ENCODE measurements around the gene SLC13A4.
"Not testable (repeated sequence)": the region's sequence is repeated elsewhere in the genome, so short reads cannot be mapped to it uniquely, and the experiment has no call there.

SLC13A4 gene

DNA sequence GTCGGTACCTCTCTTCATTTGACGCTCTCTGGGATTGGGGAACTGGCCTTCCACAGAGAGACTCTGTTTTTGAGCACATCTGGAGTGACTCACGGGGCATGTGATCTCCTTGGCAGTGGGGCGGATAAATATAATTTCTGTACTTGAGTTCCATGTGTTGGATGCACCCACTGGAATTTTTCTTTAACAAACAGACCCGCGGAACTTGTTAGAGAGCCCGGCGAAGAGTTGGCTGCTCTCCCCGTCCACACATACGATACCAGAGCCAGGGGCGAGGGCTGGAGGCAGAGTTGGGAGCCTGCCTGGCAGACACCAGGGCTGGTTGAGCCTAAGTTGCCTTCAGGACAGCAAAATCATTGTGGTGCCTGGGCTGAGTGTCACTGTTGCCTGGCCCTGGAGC lies 20.8 kb upstream of the SLC13A4 start, which contains the start of gene FAM180A:
FAM180A (minus strand) TSS at position 44 of the 400 bp plus-strand sequence. CDS start 233 bp downstream, outside the sequence.
- no peak for DNase-seq (ENCODE audit: low read depth, low spot score)

DNA sequence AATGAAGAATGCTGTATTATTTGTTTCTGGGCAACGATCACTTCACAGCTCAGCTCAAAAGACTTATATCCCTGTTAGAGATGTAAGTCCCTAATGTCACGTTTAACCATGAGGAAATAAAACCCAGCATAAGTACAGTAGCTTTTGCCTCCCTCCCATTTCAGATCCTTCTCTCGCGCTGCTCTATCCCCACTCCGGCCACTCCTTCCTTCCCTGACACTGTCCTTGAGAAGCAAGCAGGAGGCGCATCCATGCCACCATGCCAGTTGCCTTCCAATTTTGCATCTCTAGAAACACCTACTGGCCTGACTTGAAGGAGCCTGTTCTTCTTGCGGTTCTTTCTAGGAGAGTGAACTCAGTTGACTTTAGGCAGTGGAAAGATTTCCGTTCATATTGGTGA lies 19.4 kb upstream of the SLC13A4 start:
- DNase-seq (ENCODE audit: low read depth, low spot score): no peak

DNA sequence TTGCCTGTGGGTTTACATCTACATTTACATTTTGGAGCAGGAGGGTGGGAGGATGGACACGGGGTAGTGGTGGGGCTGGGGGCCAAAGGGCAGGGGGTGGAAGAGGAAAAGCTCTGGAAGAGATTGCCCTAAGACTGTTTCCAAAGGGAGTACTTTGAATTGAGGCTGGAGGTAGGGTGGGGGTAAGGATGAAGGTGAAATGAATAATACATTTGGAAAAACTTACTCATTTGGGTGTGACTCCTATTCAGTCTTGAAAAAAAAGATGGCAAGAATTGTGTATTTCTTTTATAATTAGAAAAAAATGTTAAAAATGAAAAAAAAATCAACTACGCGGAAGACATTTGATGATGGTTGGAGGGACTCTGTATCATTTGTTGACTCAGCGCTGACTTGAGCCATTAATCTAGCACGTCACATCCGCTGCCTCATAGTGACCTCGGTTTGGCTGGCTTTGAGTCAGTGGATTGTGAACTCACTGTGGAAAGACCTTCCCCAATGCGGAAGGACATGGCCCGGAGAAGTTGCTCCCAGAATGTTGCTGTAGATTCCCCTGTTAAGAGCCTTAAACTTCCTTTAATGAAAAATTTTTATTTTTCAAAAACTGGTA lies 17.8 kb upstream of the SLC13A4 start:
- no peak for DNase-seq (ENCODE audit: low read depth, low spot score)

DNA sequence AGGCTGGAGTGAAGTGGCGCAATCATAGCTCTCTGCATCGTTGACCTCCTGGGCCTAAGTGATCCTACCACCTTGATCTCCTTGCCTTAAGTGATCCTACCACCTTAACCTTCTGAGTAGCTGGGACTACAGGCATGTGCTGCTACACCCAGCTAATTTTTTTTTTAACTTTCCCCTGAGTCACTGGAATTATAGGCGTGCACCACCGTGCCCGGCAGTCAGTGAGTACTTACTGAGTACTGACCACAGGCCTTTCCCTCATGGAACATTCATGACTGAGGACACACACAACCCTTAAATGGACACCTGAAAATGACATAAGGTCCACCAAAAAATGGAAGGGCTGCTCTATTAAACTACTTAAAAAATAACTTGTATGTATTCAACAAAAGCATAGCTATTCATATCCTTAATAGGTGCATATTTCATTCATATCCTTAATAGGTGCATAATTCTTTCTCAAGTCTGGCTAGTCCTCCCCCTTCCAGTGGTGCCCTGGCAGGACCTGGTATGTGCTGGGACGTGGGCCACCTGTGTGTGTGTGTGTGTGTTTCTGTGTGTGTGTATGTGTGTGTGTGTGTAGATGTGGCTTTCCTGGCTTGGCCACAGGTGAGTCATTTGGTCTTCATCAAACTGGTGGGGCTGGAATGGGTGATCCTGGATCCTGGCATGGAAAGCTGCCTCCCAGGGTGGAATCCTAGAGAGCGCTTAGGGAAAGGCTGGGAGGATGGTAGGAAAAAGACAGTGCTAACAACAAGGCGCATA lies 17.1 kb upstream of the SLC13A4 start:
- no peak for DNase-seq (ENCODE audit: low read depth, low spot score)

DNA sequence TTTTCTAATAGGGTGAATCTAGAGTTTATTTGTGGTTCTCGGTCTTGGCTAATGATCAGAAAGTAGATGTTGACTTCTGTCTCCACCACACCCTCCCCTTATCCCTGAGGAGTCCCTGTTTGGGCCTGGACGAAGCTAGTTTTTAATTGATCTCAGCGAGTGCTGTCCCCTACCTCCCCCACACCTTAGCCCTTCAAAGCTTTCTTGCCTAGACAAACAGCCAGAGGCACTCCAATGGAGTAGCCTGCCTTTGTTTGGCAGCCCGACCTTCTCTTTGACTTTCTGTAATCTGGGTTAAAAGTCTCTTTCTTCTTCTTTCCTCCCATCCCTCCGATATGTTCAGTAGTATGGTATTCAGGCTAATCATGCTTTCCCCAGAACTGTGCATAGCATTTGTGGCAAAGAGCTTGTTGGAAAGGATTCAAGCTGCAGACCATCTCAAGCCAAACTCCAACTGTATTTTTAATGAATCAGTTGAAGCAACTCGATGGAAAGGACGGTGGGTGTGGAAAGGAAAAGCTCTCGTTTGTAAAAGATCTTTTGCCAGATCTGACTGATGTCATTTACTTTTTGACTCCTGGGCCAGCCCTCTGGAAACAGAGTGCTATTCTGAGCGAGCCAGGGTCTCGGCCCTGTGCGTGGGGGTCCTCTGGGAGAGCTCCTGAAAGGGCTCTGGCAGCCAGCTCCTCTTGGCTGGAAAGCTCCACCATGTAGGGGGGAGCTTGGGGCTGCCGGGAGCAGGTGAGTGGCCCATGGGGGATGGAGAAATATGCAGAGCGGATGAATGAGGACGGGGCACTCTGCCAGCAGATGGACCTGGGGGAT lies 16.1 kb upstream of the SLC13A4 start:
- no peak for DNase-seq (ENCODE audit: low read depth, low spot score)

DNA sequence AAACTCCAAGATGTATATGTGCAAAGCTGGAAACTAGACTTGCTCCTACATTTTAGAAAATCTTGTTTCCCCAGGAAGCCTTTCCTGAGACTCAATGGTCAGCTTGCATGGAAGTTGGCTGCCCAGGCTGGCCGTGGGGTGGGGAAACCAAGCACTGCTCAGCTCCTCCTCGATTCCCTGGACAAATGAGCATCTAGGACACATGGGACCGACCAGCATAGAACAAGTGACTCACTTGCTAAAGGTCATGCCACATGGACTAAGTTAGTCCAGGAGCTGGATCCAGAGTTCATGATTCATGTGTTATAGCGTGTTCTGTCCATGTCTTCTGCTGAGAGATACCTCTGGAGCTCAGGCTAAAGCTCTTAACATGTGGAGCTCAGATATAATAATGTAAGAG lies 14.4 kb upstream of the SLC13A4 start:
- no peak for DNase-seq (ENCODE audit: low read depth, low spot score)

DNA sequence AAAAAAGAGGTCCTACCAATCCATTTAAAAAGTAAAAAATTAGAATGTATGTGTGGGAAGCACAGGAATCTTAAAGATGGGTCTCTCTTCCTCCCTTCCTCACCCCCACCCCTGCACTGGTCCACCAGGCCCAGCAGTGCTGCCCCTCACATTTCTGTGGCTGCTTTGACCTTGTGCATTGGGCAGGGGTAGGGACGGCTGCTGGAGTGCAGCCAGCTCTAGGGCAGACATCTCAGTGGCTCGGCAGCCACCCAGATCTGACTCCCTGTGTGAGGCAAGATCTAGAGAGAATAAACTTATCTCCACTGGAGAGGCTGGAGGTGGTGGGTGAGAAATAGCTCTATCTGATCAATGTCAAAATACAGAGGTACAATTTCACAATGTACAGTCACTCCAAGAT lies 13.9 kb upstream of the SLC13A4 start:
- DNase-seq (ENCODE audit: low read depth, low spot score): no peak

DNA sequence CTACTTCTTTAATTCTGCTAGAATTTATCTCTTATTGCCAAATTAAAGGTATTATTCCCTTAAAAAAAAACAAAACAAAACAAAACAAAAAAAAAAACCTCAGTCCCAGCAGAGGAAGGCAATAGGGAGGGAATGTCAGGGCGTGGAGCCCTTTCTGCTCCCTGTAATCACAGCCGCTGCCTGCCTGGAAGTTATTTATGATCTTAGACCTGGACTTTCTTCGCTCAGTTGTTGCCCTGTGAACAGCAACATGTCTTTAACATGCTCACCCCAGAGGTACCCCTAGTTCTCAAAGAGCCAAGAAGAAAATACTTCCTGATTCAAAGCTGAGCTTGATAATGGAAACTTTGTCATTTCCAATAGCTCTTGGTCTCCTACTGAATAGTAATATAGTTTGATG lies 12.9 kb upstream of the SLC13A4 start:
- DNase-seq (ENCODE audit: low read depth, low spot score): no peak

DNA sequence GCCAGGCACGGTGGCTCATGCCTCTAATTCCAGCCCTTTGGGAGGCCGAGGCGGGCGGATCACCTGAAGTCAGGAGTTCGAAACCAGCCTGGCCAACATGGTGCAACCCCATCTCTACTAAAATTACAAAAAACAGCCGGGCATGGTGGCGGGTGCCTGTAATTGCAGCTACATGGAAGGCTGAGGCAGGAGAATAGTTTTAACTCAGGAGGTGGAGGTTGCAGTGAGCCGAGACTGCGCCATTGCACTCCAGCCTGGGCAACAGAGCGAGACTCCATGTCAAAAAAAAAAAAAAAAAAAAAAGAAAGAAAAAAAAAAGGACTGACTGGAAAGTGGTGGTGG lies 9.3 kb upstream of the SLC13A4 start:
- DNase-seq (ENCODE audit: low read depth, low spot score): not testable (repeated sequence)

DNA sequence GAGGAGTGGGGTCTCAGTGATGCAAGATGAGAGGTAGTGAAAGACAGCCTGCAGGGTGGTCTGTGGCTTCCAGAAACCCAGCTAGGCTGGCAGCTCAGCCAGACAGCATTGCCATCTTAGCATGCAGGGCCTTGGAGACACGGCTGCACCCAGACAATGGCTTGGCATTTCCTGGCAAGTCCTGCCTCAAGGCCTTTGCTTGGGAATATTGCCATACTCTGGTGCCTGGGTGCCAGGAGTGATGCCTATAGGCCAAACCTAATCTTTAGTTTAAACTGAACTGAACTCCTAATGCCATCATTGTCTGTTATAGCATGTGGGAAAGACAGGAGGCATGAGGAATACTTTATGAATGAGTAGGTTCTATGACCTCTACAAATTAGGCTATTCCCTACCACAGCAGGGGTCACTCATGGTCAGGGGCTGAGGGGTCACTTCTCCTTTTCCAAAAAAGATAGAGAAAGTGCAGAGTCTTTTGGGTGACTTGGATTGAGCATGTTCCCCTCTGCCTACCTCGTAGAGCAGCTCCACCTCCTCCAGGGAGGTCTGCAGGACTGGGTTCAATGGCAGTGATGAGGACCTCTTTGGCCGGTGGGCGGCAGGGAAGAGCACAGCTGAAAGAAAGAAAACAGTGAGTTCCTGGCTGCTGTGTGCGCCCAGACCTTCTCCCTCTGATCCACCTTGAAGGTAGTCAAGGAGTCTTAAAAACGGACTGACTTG lies 8.8 kb upstream of the SLC13A4 start:
- DNase-seq (ENCODE audit: low read depth, low spot score): no peak

DNA sequence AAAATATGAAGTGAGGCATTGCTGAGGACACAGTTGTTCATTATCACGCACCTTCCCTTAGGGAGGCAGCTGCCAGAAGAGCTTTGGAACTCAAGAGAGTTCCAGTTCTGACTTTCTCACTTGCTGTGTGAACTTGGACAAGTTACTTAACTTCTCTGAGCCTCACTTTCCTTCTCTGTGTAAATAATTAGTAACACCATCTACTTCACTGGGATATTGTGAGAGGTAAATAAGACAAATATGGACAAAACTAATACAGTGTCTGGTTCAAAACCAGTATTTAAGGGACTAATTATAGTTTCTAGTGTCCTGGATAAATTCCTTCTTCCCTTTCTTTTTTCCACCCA lies 6.3 kb upstream of the SLC13A4 start:
- DNase-seq (ENCODE audit: low read depth, low spot score): no peak

DNA sequence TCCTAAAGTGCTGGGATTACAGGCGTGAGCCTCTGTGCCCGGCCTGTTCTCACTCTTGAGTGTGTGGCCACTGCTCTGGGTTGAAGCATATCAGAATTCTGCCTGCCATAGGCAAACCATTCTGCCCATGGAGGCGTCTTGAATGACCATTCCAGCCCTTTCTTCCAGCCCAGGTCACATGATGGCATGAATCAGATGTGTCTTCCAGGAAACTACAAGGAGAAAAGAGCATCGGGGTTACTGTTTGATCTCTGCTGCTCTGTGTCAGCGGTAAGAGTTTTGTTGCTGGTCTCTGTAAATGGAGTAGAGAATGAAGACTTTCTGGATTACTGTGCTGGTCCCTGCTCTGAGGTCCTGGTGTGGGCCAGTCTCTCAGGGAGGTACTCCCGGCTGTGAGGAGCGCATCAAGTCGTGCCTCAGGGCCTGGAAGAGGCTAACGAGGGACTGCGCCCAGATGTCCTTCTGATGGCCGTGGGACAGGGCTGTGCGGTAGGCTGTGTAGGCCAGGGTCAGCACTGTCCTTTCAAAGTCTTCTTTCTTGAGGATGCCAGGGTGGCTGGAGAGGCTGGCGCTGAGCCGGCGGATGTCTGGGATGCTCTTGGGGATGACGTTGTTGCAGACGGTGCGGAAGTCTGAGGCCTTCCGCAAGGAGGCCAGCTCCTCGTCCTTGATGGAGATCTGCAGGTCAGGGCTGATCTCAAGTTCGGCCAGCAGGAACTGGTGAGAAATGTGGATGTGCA lies 5.8 kb upstream of the SLC13A4 start:
- DNase-seq (ENCODE audit: low read depth, low spot score): no peak

DNA sequence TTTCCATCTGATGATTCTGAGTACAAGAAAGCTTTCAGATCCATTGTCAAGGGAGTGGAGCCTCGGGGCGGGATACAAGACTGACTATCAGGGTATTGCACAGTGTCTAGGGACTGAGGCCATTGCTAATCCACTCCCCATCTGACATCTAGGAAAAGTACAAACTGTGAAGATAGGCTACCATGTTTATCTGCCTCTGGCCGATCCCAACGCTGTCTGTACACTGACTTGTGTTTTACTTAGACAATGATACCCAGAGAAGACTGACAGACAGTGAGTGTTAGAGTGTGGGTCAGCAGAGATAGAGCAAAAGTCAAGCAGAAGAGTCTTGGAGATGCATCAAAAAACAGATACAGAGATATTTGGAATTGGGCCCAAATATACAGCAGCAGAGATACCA lies 3.1 kb upstream of the SLC13A4 start:
- no peak for DNase-seq (ENCODE audit: low read depth, low spot score)

DNA sequence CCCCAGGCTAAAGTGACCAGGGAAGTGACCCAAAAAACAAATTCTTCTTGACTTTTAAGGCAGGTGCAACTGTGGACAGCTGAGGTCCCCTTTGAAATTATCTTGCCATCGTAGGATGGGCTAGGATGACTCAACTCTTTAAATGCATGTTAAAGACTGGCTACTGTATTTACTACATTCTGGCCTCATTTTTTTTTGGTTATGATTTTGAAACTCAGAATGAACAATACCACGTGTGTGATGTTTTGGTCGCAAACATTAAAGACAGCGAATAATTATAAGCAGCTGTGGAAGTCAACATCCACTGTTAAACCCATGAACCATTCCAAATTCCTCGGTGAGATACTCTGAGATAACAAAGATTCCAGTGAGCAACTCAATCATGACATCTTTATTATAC lies 1.2 kb upstream of the SLC13A4 start:
- no peak for DNase-seq (ENCODE audit: low read depth, low spot score)

DNA sequence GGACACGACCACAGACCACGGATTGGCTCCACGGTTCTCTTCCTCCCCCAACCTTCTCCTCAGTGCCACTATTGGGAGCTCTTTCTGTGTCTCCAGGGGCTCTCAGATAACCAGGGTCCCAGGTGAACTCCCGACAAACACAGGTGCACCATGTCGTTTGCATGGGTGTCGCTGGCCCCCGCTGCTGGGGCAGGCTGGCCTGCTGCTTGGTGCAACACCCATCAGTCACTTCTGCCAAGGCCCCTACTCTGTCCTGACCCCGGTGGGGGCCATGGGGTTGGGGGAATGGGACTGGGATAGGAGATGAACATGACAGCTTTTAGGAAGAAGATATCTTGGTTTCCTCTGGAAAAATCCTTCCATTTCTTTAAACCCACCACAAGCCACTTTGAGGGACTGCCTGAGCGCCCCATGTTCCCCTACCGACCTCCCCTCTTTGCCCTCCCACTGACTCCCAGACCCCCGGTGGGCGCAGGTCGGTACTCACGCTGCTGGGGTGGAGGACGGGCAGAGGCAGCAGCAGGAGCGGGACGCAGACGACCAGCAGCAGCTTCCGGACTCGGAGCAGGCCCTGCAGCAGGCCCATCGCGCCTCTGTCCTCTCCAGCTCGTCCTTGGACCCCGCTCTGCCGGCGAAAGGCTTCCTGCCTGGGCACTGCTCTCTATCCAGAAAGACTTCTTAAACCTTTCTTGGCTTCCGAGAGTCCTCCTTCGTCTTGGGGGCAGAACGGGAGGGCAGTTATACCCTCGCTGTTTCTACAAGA lies 894 bp downstream of the SLC13A4 start:
- no peak for DNase-seq (ENCODE audit: low read depth, low spot score)

DNA sequence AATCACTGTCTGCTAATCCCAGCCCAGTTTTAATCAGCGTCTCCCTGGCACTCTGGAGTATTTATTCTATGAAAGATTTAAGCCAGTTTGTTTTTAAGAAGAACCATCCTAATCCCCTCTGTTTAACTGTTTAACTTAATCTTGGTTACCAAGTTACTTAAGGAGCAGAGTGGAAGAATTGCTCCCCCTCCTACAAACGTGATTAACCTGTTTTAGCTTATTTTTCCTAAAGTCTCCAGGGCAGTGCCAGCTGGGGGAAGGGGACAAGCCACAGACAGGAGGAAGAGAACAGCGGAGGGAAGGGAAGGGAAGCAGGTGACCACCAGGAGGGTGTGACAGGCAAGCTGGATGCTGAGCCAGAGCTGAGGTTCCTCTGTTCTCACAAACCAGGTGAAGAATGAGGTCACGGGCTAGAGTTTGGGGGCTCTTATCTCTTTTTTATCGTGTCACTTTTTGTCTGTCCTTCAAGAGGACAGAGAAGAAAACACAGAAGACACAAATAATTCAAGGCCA lies 1.7 kb downstream of the SLC13A4 start:
- DNase-seq (ENCODE audit: low read depth, low spot score): no peak

DNA sequence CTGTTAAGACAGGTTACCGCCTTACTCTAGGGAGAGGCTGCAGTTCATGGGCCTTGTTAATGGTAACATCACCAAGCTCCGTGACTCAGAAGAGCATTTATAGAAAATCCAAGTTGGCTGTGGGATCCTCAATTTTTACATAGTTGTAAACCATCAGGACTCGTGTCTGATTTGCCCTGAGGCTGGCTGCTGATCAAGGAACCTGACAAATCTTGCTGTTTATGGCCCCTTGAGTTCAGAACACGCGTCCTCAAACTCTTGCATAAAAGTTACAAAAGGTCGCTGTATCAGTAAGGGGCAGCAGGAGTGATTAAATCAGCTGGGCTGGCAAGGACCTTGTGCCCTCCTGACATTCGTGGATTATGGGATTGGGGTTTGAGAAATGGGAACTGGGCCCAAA lies 4.6 kb downstream of the SLC13A4 start:
- no peak for DNase-seq (ENCODE audit: low read depth, low spot score)

DNA sequence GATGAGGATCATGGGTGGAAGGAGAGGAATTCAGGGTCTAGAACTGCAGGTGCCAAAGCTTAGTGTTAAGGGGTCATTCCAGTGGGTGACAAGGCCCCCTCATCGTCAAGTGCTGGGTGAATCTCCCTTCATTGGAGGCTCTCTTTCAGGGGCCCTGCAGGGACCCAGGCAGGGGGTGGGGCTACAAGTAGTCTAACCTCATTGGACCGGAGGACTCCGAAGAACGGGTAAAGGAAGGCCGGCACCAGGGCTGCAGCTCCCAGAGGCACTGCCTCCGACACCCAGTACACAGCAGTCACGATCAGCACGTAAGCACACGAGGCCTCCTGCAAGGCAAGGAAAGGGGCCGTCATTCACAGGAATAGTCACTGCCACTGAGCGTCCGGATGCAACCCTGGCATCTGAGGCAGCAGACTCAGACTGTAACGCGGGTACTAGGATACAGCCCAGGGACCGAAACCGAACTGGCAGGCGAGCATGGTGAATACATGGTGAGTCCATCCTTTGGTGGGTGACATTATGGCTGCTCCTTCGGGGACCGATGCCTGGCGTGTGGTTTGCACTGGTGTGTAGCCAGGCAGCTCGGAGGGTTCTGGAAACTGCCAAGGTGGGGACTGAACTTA lies 6.7 kb downstream of the SLC13A4 start:
- DNase-seq (ENCODE audit: low read depth, low spot score): no peak

DNA sequence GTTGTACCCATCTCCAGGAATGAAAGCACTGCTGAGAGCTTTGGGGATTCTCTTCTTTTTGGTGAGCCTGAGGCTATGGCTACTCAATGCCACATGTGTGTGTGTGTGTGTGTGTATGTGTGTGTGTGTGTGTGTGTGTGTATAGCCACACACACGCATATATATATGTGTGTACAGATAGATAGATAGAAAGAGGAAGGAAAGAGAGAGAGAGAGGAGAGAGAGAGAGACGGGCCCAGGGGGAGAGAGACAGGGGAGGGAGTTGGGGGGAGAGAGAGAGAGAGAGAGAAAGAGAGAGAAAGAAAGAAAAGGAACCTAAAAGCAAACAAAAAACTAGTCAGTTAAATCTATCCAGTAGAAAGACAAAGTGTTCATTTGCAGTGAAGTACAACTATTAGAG lies 8.3 kb downstream of the SLC13A4 start:
- no peak for DNase-seq (ENCODE audit: low read depth, low spot score)
